ENCODE measurements around the gene DOCK6. TPM values are rescaled to one million over a fixed set of nuclear protein-coding genes. Genes with fewer than 3 reads are reported as not detected.

Gene DOCK6
- total RNA-seq, 1 experiment from 2014 or later = 19.4 TPM

DNA sequence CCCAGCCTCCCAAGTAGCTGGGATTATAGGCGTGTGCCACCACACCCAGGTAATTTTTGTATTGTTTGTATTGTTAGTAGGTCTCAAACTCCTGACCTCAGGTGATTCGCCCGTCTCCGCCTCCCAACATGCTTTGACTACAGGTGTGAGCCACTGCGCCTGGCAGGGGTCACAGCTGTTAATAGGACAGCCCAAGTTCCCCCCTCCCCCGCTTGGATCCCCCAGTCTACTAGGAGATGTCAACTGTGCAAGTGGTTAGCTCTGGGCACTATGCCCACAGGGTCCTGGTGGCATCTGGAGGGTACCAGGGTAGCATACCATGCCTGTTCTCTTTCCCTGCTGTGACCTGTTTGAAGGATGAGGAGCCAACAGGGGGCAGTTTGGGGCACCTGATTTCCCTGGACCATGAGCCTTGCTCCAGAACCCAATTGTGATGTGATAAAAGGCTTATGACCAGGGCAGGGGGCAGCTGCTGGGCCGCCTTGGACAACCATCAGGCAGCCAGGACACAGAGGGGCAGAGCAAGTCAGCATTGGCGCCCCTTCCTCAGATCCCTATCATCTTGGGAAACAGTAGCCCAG, 33.4 kb upstream of the DOCK6 start, which contains the start of gene TSPAN16:
Gene TSPAN16, plus strand, starts transcription at position 496 of the 581 bp plus-strand sequence. CDS start 138 bp downstream, outside the sequence.
- H3K9me3 ChIP-seq (ENCODE audit: control insufficient read depth, insufficient read depth, low read depth, low read length) = no peaks in the 10 kb centered on the region
- DNase-seq (ENCODE audit: low read depth, low spot score) (no peak), ATAC-seq (no peak)
- no peak within 1 kb of the TSS for H3K4me3 ChIP-seq (ENCODE audit: low read depth in 2 of 2, low read length in 2 of 2)
- ChIA-PET CTCF (no interaction called here), POLR2A (interaction anchor here (0.7 kb wide), 1 partner anchor 119 kb away, joined by 6 read pairs; no protein-coding TSS in a partner anchor)
- intact Hi-C loops (cut with micrococcal nuclease; ENCODE audit: unreplicated experiment) (no loop called here), in situ Hi-C loops (cut with HindIII; ENCODE audit: low pct_unique_long_range_greater_than_20kb, low sequenced_read_pairs) (no loop called here)
- BruUV-seq (replicated peaks) = no TSS peak
- TF ChIP-seq POLR2AphosphoS5 (IDR thresholded peaks at IDR 0.05; ENCODE audit: low read depth, low read length) (no peak), TCF7L2 (IDR thresholded peaks at IDR 0.05; ENCODE audit: low read depth, low read length) (no peak), SIN3A (IDR thresholded peaks at IDR 0.05; ENCODE audit: borderline replicate concordance, insufficient read depth, low read depth, low read length) (no peak)
- TF ChIP-seq, protein P1, sequence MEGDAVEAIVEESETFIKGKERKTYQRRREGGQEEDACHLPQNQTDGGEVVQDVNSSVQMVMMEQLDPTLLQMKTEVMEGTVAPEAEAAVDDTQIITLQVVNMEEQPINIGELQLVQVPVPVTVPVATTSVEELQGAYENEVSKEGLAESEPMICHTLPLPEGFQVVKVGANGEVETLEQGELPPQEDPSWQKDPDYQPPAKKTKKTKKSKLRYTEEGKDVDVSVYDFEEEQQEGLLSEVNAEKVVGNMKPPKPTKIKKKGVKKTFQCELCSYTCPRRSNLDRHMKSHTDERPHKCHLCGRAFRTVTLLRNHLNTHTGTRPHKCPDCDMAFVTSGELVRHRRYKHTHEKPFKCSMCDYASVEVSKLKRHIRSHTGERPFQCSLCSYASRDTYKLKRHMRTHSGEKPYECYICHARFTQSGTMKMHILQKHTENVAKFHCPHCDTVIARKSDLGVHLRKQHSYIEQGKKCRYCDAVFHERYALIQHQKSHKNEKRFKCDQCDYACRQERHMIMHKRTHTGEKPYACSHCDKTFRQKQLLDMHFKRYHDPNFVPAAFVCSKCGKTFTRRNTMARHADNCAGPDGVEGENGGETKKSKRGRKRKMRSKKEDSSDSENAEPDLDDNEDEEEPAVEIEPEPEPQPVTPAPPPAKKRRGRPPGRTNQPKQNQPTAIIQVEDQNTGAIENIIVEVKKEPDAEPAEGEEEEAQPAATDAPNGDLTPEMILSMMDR (IDR thresholded peaks at IDR 0.05) = no peak
- TF ChIP-seq, protein P2, sequence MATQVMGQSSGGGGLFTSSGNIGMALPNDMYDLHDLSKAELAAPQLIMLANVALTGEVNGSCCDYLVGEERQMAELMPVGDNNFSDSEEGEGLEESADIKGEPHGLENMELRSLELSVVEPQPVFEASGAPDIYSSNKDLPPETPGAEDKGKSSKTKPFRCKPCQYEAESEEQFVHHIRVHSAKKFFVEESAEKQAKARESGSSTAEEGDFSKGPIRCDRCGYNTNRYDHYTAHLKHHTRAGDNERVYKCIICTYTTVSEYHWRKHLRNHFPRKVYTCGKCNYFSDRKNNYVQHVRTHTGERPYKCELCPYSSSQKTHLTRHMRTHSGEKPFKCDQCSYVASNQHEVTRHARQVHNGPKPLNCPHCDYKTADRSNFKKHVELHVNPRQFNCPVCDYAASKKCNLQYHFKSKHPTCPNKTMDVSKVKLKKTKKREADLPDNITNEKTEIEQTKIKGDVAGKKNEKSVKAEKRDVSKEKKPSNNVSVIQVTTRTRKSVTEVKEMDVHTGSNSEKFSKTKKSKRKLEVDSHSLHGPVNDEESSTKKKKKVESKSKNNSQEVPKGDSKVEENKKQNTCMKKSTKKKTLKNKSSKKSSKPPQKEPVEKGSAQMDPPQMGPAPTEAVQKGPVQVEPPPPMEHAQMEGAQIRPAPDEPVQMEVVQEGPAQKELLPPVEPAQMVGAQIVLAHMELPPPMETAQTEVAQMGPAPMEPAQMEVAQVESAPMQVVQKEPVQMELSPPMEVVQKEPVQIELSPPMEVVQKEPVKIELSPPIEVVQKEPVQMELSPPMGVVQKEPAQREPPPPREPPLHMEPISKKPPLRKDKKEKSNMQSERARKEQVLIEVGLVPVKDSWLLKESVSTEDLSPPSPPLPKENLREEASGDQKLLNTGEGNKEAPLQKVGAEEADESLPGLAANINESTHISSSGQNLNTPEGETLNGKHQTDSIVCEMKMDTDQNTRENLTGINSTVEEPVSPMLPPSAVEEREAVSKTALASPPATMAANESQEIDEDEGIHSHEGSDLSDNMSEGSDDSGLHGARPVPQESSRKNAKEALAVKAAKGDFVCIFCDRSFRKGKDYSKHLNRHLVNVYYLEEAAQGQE (IDR thresholded peaks at IDR 0.05; ENCODE audit: insufficient read depth in 1 of 2, low read depth in 2 of 2, low read length in 1 of 2) = no peak
- H3K4me1 ChIP-seq (ENCODE audit: control insufficient read depth, insufficient read depth, low read length) = no peaks in the 10 kb centered on the region; the same call in 1 of the 2 replicates
- no peaks in the 10 kb centered on the region for H3K27me3 ChIP-seq (ENCODE audit: control insufficient read depth, insufficient read depth, low read length)
- H3K36me3 ChIP-seq (ENCODE audit: control insufficient read depth, insufficient read depth, low read length) = no peaks in the 10 kb centered on the region
- H3K27ac ChIP-seq (ENCODE audit: low read length) = no peak within 1 kb of the TSS

DNA sequence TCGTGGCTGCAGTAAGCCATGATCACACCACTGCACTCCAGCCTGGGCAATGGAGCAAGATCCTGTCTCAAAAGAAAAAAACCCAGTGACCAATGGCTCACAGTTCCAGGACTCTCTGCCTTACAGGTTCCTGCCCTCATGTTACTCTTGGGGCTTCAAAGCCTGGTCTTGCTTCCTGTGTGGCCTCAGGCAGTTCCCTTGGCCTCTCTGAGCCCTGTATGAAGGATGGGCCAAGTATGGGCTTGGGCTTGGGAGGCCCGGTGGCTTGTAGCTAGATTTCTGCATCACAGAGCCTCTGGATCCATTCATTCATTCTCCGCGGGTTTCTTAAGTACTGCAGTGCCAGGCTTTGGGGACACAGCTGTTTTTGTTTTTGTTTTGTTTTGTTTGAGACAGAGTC, 32.9 kb upstream of the DOCK6 start:
- TF ChIP-seq SIN3A (IDR thresholded peaks at IDR 0.05; ENCODE audit: borderline replicate concordance, insufficient read depth, low read depth, low read length) = no peak
- TF ChIP-seq, protein P1 (IDR thresholded peaks at IDR 0.05) = no peak
- TF ChIP-seq, protein P2 (IDR thresholded peaks at IDR 0.05; ENCODE audit: insufficient read depth in 1 of 2, low read depth in 2 of 2, low read length in 1 of 2) = no peak
- TF ChIP-seq TCF7L2 (IDR thresholded peaks at IDR 0.05; ENCODE audit: low read depth, low read length) = no peak
- no peak for TF ChIP-seq POLR2AphosphoS5 (IDR thresholded peaks at IDR 0.05; ENCODE audit: low read depth, low read length)
- Histone ChIP-seq H3K36me3 (ENCODE audit: control insufficient read depth, insufficient read depth, low read length) (no peaks in the 10 kb centered on the region), H3K4me3 (ENCODE audit: low read depth in 2 of 2, low read length in 2 of 2) (no peak overlapping the region), H3K9me3 (ENCODE audit: control insufficient read depth, insufficient read depth, low read depth, low read length) (no peaks in the 10 kb centered on the region), H3K4me1 (ENCODE audit: control insufficient read depth, insufficient read depth, low read length) (no peaks in the 10 kb centered on the region; the same call in 1 of the 2 replicates), H3K27me3 (ENCODE audit: control insufficient read depth, insufficient read depth, low read length) (no peaks in the 10 kb centered on the region), H3K27ac (ENCODE audit: low read length) (no peak overlapping the region)
- in situ Hi-C loops (cut with HindIII; ENCODE audit: low pct_unique_long_range_greater_than_20kb, low sequenced_read_pairs) = no loop called here
- ChIA-PET CTCF (no interaction called here), POLR2A (no interaction called here)
- intact Hi-C loops (cut with micrococcal nuclease; ENCODE audit: unreplicated experiment) = no loop called here
- DNase-seq (ENCODE audit: low read depth, low spot score) (no peak), ATAC-seq (no peak)
- no TSS peak for BruUV-seq (replicated peaks)
